T-cell (primary cell): ENCODE data around the gene CLDN18. TPM values are rescaled to one million over a fixed set of nuclear protein-coding genes. Genes with fewer than 3 reads are reported as not detected.

ENCODE experiments used
- ATAC-seq, 4 experiments: fragments of 200-7000 bp in 3 of 4; fragments of 150-1000 bp in 1 of 4; cut with Tn5 transposase; replicated peaks in 1 of 4; 1 replicate in 3 of 4; 2 replicates in 1 of 4; pipeline ENCODE4 v1.10.0; 2021; ENCODE audit warnings: moderate library complexity in 3 of 4, mild to moderate bottlenecking in 2 of 4, moderate number of reproducible peaks in 1 of 4
- CTCF ChIA-PET, 2 donors: fragments of 300-600 bp; sonication (Branson Sonifier 250); formaldehyde crosslinking; loops; one replicate each; lab custom pipeline; 2022; ENCODE audit warnings: antibody characterized with exemption in 2 of 2; lab: Charles Lee
- POLR2A ChIA-PET, 2 donors: fragments of 300-600 bp; sonication (Branson Sonifier 250); formaldehyde crosslinking; loops; one replicate each; lab custom pipeline; 2022; ENCODE audit warnings: antibody characterized with exemption in 2 of 2; lab: Charles Lee
- DNase-seq, 35 experiments: peaks; one replicate each; pipeline versions ENCODE4 v3.0.0 to v3.0.0-alpha.2; 2013 to 2023
- H3K27ac ChIP-seq: one replicate; pipeline ENCODE4 v1.5.1; 2013; ENCODE audit warnings: low read length
- H3K27me3 ChIP-seq, 2 experiments: replicated peaks in 1 of 2; 1 replicate in 1 of 2; 2 replicates in 1 of 2; pipeline versions ENCODE4 v1.6.1 to v1.7.0; 2013; ENCODE audit warnings: low read length in 1 of 2, mixed read lengths in 1 of 2; ENCODE audit not compliant: control insufficient read depth in 2 of 2, insufficient read depth in 2 of 2; ENCODE audit errors: extremely low read depth in 1 of 2
- H3K36me3 ChIP-seq, 2 donors: 1 replicate in 1 of 2; 2 replicates in 1 of 2; pipeline versions ENCODE4 v1.6.1 to v1.7.0; 2013; ENCODE audit warnings: low read length in 1 of 2; ENCODE audit not compliant: control insufficient read depth in 2 of 2, insufficient read depth in 1 of 2; ENCODE audit errors: extremely low read depth in 1 of 2
- H3K4me1 ChIP-seq, 2 experiments: 1 replicate in 1 of 2; 2 replicates in 1 of 2; pipeline versions ENCODE4 v1.6.1 to v1.7.0; 2013; ENCODE audit warnings: low read length in 2 of 2, mixed read lengths in 1 of 2; ENCODE audit not compliant: insufficient read depth in 2 of 2, control insufficient read depth in 1 of 2; ENCODE audit errors: extremely low read depth in 1 of 2
- H3K4me3 ChIP-seq, 2 donors: 1 replicate in 1 of 2; 2 replicates in 1 of 2; pipeline versions ENCODE4 v1.5.1 to v1.7.0; 2013; ENCODE audit warnings: mild to moderate bottlenecking in 2 of 2, low read length in 1 of 2, moderate library complexity in 1 of 2; ENCODE audit not compliant: control insufficient read depth in 1 of 2; ENCODE audit errors: extremely low read depth in 1 of 2
- H3K9me3 ChIP-seq: 2 replicates; pipeline ENCODE4 v1.7.0; 2013
- H3K27ac Mint-ChIP-seq, 2 donors: one replicate each; pipeline ENCODE4 v1.8.0; 2020 to 2021; ENCODE audit warnings: mild to moderate bottlenecking in 2 of 2, mixed read lengths in 2 of 2
- H3K27me3 Mint-ChIP-seq, 2 donors: one replicate each; pipeline ENCODE4 v1.8.0; 2021 to 2022; ENCODE audit warnings: mixed read lengths in 2 of 2
- H3K36me3 Mint-ChIP-seq: one replicate; pipeline ENCODE4 v1.8.0; 2021; ENCODE audit warnings: mixed read lengths
- H3K4me1 Mint-ChIP-seq, 3 donors: one replicate each; pipeline ENCODE4 v1.8.0; 2020 to 2022; ENCODE audit warnings: mixed read lengths in 3 of 3, mild to moderate bottlenecking in 1 of 3
- H3K4me3 Mint-ChIP-seq, 3 donors: one replicate each; pipeline ENCODE4 v1.8.0; 2020 to 2022; ENCODE audit warnings: mild to moderate bottlenecking in 3 of 3, mixed read lengths in 3 of 3, moderate library complexity in 3 of 3
- H3K9me3 Mint-ChIP-seq, 3 donors: one replicate each; pipeline ENCODE4 v1.8.0; 2020 to 2022; ENCODE audit warnings: mixed read lengths in 3 of 3
- WGBS: methylation state at CpG from one replicate; pipeline ENCODE4 v1.1.5; 2013; ENCODE audit warnings: missing lambda C conversion rate; ENCODE audit not compliant: insufficient coverage; 5-methylcytosine and 5-hydroxymethylcytosine counted together
- total RNA-seq, 35 experiments: library from RNA in 6 of 35; stranded (reverse) in 6 of 35; fragments of 120-200 nt in 1 of 35; gene quantifications; one replicate each; pipeline versions ENCODE4 v1.2.1 to v1.2.4 and lab custom pipeline; 2013 to 2026

Gene CLDN18
- total RNA-seq, 5 donors from 2014 or later (not counting 1 experiment from before 2014, with no cell fraction given), result 0.18 to 0.47 (median 0.23) TPM; not detected in 2

DNA sequence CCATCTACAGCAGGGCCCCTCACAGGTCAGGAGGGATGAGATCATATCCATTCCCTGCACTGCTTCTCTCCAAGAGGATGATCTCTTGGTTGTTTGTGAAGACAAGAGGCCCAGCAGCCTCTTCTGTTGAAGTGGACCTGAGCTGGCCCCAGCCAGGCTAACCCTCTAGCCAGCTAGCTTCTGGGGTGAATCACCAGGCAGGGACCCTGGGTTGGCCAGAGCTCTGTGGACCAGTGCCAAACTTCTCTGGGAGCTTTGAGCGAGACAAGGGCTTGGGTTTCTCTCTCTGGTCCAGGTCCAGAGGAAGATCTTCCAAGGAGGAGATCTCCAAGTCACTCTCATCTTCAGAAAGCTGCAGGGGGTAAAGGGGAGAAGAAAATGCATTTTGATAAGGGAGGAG lies 52.7 kb downstream of the CLDN18 start:
- no peak overlapping the region for H3K4me3 ChIP-seq
- Mint-ChIP-seq H3K9me3 (no peaks in the 10 kb centered on the region), H3K27ac (no peak overlapping the region), H3K4me1 (no peaks in the 10 kb centered on the region), H3K4me3 (no peak overlapping the region), H3K27me3 (no peaks in the 10 kb centered on the region), H3K36me3 (no peaks in the 10 kb centered on the region)
- no peak for ATAC-seq
- no peak overlapping the region for H3K27ac ChIP-seq
- no peak for DNase-seq
- CTCF ChIA-PET, result interaction anchor here in 1 of 2 donors (1.2 to 1.3 kb wide), 2 partner anchors 18 to 56 kb away, joined by 3 read pairs; no protein-coding TSS in a partner anchor
- POLR2A ChIA-PET, result no interaction called here
- H3K9me3 ChIP-seq, result no peaks in the 10 kb centered on the region
- H3K4me1 ChIP-seq, result no peaks in the 10 kb centered on the region
- H3K36me3 ChIP-seq, result no peaks in the 10 kb centered on the region
- H3K27me3 ChIP-seq, result peaks cover 0 to 11% of the 10 kb centered on the region in 2 experiments
- WGBS, result 20% methylated on average over 1 of the region's 1 CpG

DNA sequence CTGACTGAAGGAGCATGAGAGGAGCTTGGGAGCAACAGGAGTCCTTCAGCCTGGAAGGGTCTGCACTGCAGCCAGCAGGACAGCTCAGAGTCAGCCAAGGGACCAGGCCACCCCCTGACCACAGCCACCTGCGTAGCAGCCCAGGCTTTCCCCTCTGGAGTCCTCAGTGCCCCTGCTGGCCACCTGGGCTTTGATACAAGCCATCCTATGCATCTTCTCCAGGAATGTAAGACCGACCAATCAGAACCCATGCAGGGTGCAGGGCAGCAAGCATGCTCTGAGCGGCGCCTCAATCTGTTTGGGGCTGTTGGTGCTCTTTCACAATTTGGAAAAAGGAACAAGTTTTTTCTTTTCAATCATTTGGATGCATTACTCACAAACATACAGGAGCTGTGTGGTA lies 53.5 kb downstream of the CLDN18 start:
- no peak overlapping the region for H3K4me3 ChIP-seq
- peaks cover 0 to 1% of the 10 kb centered on the region in 2 donors for H3K27me3 Mint-ChIP-seq
- H3K27ac ChIP-seq, result no peak overlapping the region
- no peak overlapping the region for H3K27ac Mint-ChIP-seq
- H3K9me3 Mint-ChIP-seq, result no peaks in the 10 kb centered on the region
- H3K9me3 ChIP-seq, result no peaks in the 10 kb centered on the region
- CTCF ChIA-PET, result interaction anchor here in 1 of 2 donors (1.2 to 1.3 kb wide), 2 partner anchors 17 to 55 kb away, joined by 3 read pairs; no protein-coding TSS in a partner anchor
- H3K27me3 ChIP-seq, result peaks cover 0 to 19% of the 10 kb centered on the region in 2 experiments
- no peak overlapping the region for H3K4me3 Mint-ChIP-seq
- no peaks in the 10 kb centered on the region for H3K36me3 ChIP-seq
- H3K36me3 Mint-ChIP-seq, result no peaks in the 10 kb centered on the region
- 71% methylated on average over 1 of the region's 4 CpGs for WGBS
- ATAC-seq (no peak), DNase-seq (no peak)
- H3K4me1 ChIP-seq, result no peaks in the 10 kb centered on the region
- POLR2A ChIA-PET, result no interaction called here
- no peaks in the 10 kb centered on the region for H3K4me1 Mint-ChIP-seq

- Histone ChIP-seq H3K4me1 (no peaks in the 10 kb centered on the region), H3K27me3 (peaks cover 0 to 34% of the 10 kb centered on the region in 2 experiments), H3K36me3 (no peaks in the 10 kb centered on the region), H3K9me3 (no peaks in the 10 kb centered on the region), H3K4me3 (no peak overlapping the region), H3K27ac (no peak overlapping the region)
- no peaks in the 10 kb centered on the region for H3K9me3 Mint-ChIP-seq
- no CpG with 5 or more reads among the region's 2 CpGs for WGBS
- CTCF ChIA-PET, result interaction anchor here in 1 of 2 donors (0.8 to 1.9 kb wide), 2 partner anchors 14 to 53 kb away, joined by 5 to 7 read pairs; no protein-coding TSS in a partner anchor
- H3K4me1 Mint-ChIP-seq, result no peaks in the 10 kb centered on the region
- DNase-seq, result no peak
- peaks cover 9 to 12% of the 10 kb centered on the region in 2 donors for H3K27me3 Mint-ChIP-seq
- H3K4me3 Mint-ChIP-seq, result no peak overlapping the region
- H3K27ac Mint-ChIP-seq, result no peak overlapping the region
- no peaks in the 10 kb centered on the region for H3K36me3 Mint-ChIP-seq
- ATAC-seq, result no peak
- POLR2A ChIA-PET, result no interaction called here
These were observed 56.0 kb downstream of the CLDN18 start for GRCh38 chr3:138065949-138066348.

GRCh38 chr3:138066383-138066782 lies 56.4 kb downstream of the CLDN18 start:
- Mint-ChIP-seq H3K27me3 (peaks cover 11 to 13% of the 10 kb centered on the region in 2 donors), H3K9me3 (no peaks in the 10 kb centered on the region), H3K36me3 (no peaks in the 10 kb centered on the region), H3K4me3 (no peak overlapping the region), H3K4me1 (no peaks in the 10 kb centered on the region), H3K27ac (no peak overlapping the region)
- Histone ChIP-seq H3K4me3 (no peak overlapping the region), H3K27me3 (peaks cover 0 to 38% of the 10 kb centered on the region in 2 experiments), H3K9me3 (no peaks in the 10 kb centered on the region), H3K27ac (no peak overlapping the region), H3K4me1 (no peaks in the 10 kb centered on the region), H3K36me3 (no peaks in the 10 kb centered on the region)
- ATAC-seq (no peak), DNase-seq (no peak)
- ChIA-PET CTCF (interaction anchor here in 1 of 2 donors (0.8 to 1.9 kb wide), 3 partner anchors 14 to 849 kb away, joined by 3 to 7 read pairs (median 5); no protein-coding TSS in a partner anchor), POLR2A (interaction anchor here in 1 of 2 donors (0.5 kb wide), 1 partner anchor 35 kb away, joined by 3 read pairs; no protein-coding TSS in a partner anchor)
- no CpG with 5 or more reads among the region's 8 CpGs for WGBS

GRCh38 chr3:138066972-138067371 lies 57.0 kb downstream of the CLDN18 start:
- POLR2A ChIA-PET, result interaction anchor here in 1 of 2 donors (0.5 to 1.1 kb wide), 2 partner anchors 16 to 32 kb away, joined by 3 to 4 read pairs; no protein-coding TSS in a partner anchor
- no peak overlapping the region for H3K27ac ChIP-seq
- DNase-seq, result no peak
- no peaks in the 10 kb centered on the region for H3K9me3 ChIP-seq
- H3K4me1 Mint-ChIP-seq, result no peaks in the 10 kb centered on the region
- H3K36me3 Mint-ChIP-seq, result no peaks in the 10 kb centered on the region
- 100% methylated on average over 1 of the region's 3 CpGs for WGBS
- ATAC-seq, result no peak
- H3K4me3 ChIP-seq, result no peak overlapping the region
- H3K9me3 Mint-ChIP-seq, result no peaks in the 10 kb centered on the region
- no peak overlapping the region for H3K4me3 Mint-ChIP-seq
- CTCF ChIA-PET, result interaction anchor here (0.6 to 1.9 kb wide), 5 partner anchors 9 to 849 kb away, joined by 3 to 7 read pairs (median 3); no protein-coding TSS in a partner anchor
- H3K27me3 ChIP-seq, result peaks cover 0 to 43% of the 10 kb centered on the region in 2 experiments
- peaks cover 12 to 16% of the 10 kb centered on the region in 2 donors for H3K27me3 Mint-ChIP-seq
- no peaks in the 10 kb centered on the region for H3K36me3 ChIP-seq
- H3K27ac Mint-ChIP-seq, result no peak overlapping the region
- H3K4me1 ChIP-seq, result no peaks in the 10 kb centered on the region

GRCh38 chr3:138068046-138068445 lies 58.1 kb downstream of the CLDN18 start:
- DNase-seq (no peak), ATAC-seq (no peak)
- Histone ChIP-seq H3K4me3 (no peak overlapping the region), H3K4me1 (no peaks in the 10 kb centered on the region), H3K27ac (no peak overlapping the region), H3K9me3 (no peaks in the 10 kb centered on the region), H3K36me3 (no peaks in the 10 kb centered on the region), H3K27me3 (peaks cover 0 to 48% of the 10 kb centered on the region in 2 experiments)
- no peak overlapping the region for H3K4me3 Mint-ChIP-seq
- no peaks in the 10 kb centered on the region for H3K9me3 Mint-ChIP-seq
- ChIA-PET CTCF (no interaction called here), POLR2A (no interaction called here)
- no peaks in the 10 kb centered on the region for H3K36me3 Mint-ChIP-seq
- WGBS, result 87% methylated on average over 8 of the region's 8 CpGs
- no peak overlapping the region for H3K27ac Mint-ChIP-seq
- H3K27me3 Mint-ChIP-seq, result peaks cover 12 to 16% of the 10 kb centered on the region in 2 donors
- no peaks in the 10 kb centered on the region for H3K4me1 Mint-ChIP-seq
